Fibroblast of pulmonary artery (primary cell): ENCODE measurements around the gene PRUNE2.

Experiments
- DNase-seq: peaks from one replicate; pipeline ENCODE4 v3.0.0-alpha.2; 2010; ENCODE audit warnings: low read depth
- H3K4me3 ChIP-seq: replicated peaks from 2 replicates; pipeline ENCODE4 v1.5.1; 2011; ENCODE audit warnings: low read depth, mild to moderate bottlenecking, control low read depth, low read length, moderate library complexity
- TF ChIP-seq, protein P1 (sequence below): IDR thresholded peaks from 2 replicates; pipeline ENCODE4 v1.5.1; 2011; ENCODE audit warnings: mild to moderate bottlenecking, control low read depth, low read length, inconsistent platforms; ENCODE audit errors: missing control alignments

PRUNE2 gene

DNA sequence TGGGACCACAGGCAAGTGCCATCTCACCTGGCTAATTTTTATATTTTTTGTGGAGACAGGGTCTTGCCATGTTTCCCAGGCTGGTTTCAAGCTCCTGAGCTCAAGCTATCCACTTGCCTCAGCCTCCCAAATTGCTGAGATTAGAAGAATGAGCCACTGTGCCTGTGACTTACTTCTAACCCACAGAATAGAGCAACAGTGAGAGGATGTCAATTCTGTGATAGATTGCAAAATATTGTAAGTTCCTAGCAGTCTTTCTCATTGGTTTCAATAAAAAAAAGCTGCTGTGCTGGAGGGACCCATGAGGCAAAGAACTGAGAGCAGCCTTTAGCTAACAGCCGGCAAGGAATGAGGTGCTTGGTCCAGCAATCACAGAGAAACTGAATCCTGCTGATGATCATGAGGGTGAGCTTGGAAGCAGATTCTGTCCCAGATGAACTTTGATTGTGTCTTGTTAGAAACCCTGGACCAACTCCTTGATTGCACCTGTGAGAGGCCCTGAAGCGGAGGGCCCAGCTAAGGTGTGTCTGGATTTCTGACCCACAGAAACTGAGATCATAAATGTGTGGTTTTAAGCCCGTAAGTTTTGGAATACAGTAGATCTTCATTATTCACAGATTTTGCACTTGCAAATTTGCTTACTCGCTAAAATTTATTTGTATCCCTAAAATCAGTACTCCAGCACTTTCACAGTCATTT, 297.2 kb downstream of the PRUNE2 start:
- no peak overlapping the region for H3K4me3 ChIP-seq
- TF ChIP-seq, protein P1, sequence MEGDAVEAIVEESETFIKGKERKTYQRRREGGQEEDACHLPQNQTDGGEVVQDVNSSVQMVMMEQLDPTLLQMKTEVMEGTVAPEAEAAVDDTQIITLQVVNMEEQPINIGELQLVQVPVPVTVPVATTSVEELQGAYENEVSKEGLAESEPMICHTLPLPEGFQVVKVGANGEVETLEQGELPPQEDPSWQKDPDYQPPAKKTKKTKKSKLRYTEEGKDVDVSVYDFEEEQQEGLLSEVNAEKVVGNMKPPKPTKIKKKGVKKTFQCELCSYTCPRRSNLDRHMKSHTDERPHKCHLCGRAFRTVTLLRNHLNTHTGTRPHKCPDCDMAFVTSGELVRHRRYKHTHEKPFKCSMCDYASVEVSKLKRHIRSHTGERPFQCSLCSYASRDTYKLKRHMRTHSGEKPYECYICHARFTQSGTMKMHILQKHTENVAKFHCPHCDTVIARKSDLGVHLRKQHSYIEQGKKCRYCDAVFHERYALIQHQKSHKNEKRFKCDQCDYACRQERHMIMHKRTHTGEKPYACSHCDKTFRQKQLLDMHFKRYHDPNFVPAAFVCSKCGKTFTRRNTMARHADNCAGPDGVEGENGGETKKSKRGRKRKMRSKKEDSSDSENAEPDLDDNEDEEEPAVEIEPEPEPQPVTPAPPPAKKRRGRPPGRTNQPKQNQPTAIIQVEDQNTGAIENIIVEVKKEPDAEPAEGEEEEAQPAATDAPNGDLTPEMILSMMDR, result no peak
- DNase-seq, result no peak

- no peak overlapping the region for H3K4me3 ChIP-seq
- TF ChIP-seq, protein P1, result no peak
- no peak for DNase-seq
Measured at GRCh38 chr9:76607730-76608436, 298.0 kb downstream of the PRUNE2 start.

DNA sequence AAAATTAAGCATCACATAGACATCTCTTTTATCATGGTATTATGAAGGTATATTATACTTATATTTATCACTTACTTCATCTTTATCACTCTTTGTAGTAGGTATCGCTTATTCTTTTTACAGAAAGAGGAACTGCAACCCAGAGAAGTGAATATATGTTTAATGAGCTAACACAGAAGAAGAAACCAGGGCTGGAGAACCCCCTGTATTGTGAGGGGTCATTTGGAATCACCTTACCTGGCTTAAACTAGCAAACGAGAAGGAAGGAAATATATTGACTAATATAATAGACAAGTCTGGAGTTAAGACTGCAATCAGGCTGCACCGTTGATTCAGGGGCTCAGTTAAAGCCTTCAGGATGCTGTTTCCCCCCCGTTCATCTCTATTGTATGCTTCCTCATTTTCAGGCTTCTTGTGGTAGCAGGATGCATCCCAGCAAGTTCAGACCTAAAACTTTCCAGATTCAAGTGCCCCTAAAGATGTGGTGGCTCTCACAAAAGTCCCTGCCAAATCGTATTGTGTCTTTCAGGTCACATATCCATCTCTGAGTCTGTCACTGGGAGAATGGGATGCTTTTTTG, 300.5 kb downstream of the PRUNE2 start:
- TF ChIP-seq, protein P1, result no peak

DNA sequence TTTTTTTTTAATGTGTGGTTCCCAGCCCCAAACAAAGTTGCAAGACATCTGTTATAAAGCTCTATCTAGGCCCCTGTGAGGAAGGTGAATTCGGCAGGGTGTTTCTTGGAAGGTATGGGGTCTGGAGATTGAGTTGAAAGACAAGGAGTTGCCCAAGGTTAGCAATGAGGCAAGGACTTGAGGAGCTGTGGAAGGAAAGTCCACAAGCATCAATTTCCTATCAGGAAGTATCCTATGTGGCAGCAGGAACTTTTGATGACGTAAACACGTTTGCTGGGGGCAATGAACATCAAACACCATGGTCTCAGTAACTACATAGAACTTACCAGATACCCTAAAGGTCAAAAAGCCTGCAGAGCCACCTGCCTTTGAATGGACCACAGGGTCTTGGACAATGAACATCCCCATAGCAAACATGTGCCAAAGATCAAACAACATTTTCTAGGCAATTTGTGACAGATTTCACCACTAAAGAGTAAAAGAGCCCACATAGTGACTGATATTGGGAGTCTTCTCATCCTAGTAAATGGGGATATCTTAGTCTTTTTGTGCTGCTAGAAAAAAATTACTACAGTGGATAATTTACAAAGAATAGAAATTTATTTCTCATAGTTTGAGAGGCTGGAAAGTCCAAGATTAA, 301.9 kb downstream of the PRUNE2 start:
- TF ChIP-seq, protein P1, result no peak
- H3K4me3 ChIP-seq, result no peak overlapping the region
- no peak for DNase-seq

More for the DNA sequence above, 300.5 kb downstream of the PRUNE2 start:
- no peak for DNase-seq
- H3K4me3 ChIP-seq, result no peak overlapping the region

GRCh38 chr9:76603448-76603895, 302.4 kb downstream of the PRUNE2 start:
- DNase-seq, result peak; percentile 97
- H3K4me3 ChIP-seq, result no peak overlapping the region
- TF ChIP-seq, protein P1, result no peak

DNA sequence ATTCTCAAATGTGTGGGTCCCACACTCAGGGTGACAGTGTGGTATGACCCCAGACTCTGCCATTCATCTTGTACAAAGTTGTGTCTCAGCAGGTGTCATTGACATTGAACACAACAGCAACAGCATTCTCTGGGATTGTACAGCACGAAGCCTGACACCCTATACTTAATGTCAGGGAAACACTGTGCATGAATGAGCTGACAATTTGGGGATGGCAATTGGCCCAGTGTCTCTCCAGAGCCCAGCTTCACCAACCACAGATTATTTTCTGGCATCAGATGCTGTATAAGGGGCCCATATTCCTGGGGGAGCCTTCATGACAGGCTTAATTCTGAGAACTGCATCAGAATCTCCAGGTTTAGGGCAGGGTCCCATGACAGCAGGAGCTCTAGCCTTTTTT, 303.7 kb downstream of the PRUNE2 start:
- TF ChIP-seq, protein P1, result no peak
- no peak for DNase-seq

More for the DNA sequence above, 303.7 kb downstream of the PRUNE2 start:
- H3K4me3 ChIP-seq, result no peak overlapping the region
